Astrocyte of the hippocampus (primary cell): Measurements from ENCODE around the gene VSIG2.

Experiments used
- DNase-seq: peaks from one replicate; pipeline ENCODE4 v3.0.0; 2011; ENCODE audit warnings: low read depth, low spot score

The VSIG2 gene

DNA sequence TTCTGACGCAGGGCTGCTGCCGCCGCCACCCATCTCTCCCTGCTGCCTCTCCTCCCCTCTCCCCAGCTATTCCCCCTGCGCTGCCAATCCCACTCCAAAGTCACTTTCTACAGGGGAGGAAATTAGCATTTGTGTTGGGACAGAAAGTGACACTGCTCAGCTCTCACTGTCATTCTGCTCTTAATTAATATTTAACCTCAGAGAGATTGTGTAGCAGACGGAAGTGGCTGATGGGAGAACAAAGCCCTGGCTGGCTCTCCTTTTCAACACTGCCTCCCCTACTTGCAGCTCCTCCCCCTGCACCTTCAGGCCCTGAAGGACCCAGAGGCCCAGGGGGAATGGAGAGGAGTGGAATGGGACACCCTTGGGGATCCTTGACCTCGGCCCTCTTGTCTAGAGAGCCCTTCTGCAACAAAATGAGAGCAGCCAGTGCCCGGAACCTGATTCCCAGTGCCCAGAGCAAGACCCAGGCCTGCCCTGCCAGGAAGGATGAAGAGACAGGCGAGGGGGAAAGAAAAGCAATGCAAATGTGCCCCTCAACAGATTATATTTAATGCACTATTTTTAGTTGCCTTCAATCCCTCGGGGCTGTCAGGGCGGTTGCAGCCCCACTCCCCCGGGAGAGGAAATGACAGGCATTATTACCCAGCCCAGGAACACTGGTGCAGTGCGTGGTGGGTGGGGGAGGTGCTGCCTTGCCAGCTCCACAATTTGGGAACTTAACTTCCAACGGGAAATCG is 26.9 kb downstream of the VSIG2 start:
- DNase-seq = no peak

GRCh38 chr11:124722176-124722575 is 29.9 kb downstream of the VSIG2 start:
- no peak for DNase-seq

DNA sequence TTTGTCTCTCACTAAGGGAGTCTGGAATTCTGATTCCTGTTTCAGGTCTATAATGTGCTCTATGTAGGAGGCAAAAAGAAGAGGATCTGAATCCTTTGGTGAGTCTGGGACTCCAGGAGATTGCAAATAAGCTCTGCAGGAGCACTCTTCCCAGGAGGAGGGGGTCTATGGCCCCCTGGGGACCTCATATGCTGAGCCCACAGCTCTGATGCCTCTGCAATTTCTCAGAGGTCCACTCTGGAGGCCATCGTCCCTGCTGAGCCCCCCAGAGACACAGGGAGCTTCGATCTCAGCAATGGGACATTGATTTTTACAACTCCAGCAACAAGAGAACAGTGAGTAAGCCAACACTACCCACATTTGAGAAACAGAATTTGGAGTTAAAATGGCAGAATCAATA is 32.5 kb downstream of the VSIG2 start:
- no peak for DNase-seq

- DNase-seq = no peak
Measured at GRCh38 chr11:124718801-124719200, 33.3 kb downstream of the VSIG2 start.

DNA sequence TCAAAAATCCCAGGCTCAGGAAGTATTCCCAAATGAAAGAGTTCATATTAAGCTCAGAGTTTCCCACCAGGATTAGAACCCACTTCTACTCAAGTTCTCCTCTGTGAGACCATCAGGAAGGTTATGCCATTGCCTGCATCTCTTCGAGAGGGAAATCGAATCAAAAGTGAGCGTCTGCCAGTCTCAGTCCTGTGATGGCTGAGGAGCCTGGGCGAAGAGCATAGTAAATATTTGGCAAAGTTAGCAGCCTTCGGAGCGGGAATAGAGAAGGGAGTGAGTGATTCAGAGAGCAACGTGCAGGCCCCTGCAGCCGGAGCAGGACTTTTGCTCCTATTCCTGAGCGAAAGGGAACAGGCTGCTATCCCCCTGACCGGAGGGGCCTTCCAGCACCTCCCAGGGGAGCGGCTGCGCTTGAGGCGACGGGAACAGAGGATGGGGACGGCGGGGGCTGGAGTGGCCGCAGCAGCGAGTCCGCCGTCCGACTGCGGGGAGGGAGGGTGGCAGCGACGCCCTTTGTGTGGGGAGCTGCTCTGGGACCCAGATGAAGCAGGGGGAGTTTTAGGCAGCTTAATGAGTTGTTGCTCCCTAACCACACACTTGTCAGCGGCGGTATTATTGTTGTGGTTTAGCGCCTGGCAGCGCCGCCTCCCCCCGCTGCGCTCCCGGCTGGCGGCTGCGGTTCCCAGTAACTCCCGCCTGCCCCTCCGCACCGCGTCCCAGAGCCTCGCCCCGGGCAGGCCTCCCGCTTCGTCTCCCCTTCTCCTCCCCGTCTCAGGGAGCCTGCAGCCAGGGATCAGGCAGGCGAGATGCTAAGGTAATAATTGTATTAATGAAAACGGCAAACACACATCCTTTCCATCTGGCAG is 34.0 kb downstream of the VSIG2 start:
- peak; percentile 82 for DNase-seq

DNA sequence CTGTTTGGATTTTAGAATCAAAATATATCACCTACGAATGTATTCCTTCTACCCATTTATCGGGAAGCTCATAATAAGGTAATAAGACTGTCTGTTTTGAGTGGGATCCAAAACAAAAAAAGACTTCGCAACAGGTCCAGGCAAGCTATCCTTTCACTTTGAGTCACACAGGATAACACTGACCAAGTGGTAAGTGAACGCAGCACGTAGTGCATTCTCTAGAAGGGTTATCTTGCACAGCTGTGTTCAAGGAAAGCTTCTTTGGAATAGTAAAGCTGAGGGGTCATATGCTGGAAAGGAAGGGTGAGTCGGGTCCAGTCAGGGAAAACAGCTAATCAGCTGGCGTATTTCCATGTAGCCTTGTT is 34.7 kb downstream of the VSIG2 start:
- no peak for DNase-seq

DNA sequence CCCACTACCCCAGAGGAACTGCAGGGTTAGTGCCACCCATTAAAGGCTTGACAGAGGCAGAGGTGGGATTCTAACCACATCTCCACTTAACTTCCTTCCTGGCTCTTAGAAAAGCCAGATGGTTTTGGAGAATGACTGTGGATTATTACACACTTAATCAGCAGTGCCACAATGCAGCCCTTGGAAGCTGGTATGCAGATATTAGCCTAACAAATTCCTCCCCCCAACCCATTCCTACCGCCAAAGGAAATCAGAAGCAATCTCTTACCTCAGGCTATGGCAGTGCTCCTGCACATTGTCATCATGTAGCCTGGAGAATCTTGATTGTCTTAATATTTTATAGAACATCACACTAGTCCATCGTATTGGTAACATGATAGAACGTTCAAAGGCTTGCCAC is 35.5 kb downstream of the VSIG2 start:
- peak; percentile 70 for DNase-seq

DNA sequence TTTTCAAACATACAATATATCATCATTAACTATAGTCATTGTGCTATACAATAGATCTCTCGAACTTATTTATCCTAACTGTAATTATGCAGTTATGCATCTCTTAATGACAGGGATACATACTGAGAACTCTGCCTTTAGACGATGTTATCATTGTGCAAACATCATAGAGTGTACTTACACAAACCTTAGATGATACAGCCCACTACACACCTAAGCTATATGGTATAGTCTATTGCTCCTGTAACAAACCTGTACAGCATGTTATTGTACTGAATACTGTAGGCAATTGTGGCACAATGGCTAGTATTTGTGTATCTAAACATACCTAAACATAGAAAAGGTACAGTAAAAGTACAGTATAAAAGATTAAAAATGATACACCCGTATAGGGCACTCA is 39.7 kb downstream of the VSIG2 start:
- DNase-seq = no peak

- no peak for DNase-seq
Measured at GRCh38 chr11:124707829-124708228, 44.2 kb downstream of the VSIG2 start.

GRCh38 chr11:124700028-124700427 is 52.0 kb downstream of the VSIG2 start:
- no peak for DNase-seq

GRCh38 chr11:124699547-124699946 is 52.5 kb downstream of the VSIG2 start:
- DNase-seq = no peak
